ENCODE data around the gene KCNK17. TPM values are rescaled to one million over a fixed set of nuclear protein-coding genes. Genes with fewer than 3 reads are reported as not detected.

KCNK17 gene
- total and polyA plus RNA-seq, 9 of the 15 experiments (the other 6 are each of a cell fraction or from before 2014, with no cell fraction given): not detected

DNA sequence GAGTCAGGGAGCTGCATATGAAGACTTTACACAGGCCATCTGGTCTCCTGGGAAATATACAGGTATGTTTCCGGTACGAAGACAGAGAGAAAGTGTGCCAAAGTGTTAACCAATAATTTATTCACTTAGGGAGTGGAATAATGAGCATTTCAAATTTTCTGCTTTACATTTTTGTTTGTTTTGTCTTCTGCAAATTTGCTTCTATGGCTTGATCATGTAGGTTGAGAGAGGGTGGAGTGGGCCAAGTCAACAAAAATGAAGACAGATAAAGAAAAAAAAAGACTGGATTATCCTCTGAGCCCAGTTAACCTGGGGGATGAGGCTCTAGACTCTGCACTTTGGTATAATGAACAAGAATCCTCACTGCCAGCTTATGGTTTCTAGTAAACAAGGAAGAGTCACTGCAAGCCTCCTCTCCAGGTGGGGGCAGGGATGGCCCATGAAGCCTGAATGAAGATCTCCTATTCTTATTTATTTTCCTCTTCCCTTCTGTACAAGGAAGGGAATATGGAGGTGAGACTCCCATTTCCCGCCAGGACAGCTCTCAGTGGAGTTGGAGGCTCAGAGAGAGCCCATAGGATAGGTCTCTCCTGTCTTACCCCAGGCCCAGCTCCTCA, 37.7 kb downstream of the KCNK17 start (continued):
- TF ChIP-seq, protein P1, sequence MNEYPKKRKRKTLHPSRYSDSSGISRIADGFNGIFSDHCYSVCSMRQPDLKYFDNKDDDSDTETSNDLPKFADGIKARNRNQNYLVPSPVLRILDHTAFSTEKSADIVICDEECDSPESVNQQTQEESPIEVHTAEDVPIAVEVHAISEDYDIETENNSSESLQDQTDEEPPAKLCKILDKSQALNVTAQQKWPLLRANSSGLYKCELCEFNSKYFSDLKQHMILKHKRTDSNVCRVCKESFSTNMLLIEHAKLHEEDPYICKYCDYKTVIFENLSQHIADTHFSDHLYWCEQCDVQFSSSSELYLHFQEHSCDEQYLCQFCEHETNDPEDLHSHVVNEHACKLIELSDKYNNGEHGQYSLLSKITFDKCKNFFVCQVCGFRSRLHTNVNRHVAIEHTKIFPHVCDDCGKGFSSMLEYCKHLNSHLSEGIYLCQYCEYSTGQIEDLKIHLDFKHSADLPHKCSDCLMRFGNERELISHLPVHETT (CRISPR knock-in tag; conservative IDR thresholded peaks at IDR 0.05 in 1 of 2, IDR thresholded peaks at IDR 0.05 in 1 of 2): no peak

DNA sequence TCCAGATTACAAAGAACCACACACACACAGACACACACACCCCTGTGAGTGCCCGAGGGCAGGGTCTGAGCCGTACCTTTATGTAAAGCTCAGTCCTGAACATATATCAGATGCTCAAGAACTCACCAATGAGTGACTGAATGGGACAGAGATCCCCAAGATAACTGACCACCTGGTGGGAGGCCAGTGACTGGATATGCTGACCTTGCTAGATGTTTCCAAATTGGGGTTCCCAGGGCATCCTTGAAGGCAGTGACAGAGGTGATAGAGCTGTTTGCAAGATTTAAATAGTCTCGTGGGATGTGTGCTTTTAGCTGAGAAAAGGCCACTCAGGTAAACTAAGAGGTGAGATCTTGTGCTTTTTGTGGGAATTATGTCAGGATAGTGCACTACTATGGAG, 39.3 kb downstream of the KCNK17 start:
- Histone ChIP-seq H3K9me1 (ENCODE audit: control insufficient read depth, insufficient read depth, low read length) (no peaks in the 10 kb centered on the region), H4K20me1 (replicated peaks; ENCODE audit: control insufficient read depth, insufficient read depth, low read length) (0 out of 2 replicates have a peak, but pooled peaks cover 4% of the 10 kb centered on the region), H2AFZ (ENCODE audit: low read depth, low read length) (no peak overlapping the region), H3K9ac (ENCODE audit: insufficient read depth in 1 of 2, low read depth in 2 of 2, low read length in 2 of 2) (no peak overlapping the region), H3K79me2 (ENCODE audit: control insufficient read depth, insufficient read depth, low read length) (no peaks in the 10 kb centered on the region), H3K4me2 (ENCODE audit: insufficient read depth, low read length) (no peak overlapping the region), H3K27me3 (ENCODE audit: control insufficient read depth in 2 of 2, insufficient read depth in 2 of 2, low read length in 2 of 2) (peaks cover 44 to 56% of the 10 kb centered on the region in 2 experiments), H3K4me3 (no peak overlapping the region), H3K27ac (ENCODE audit: extremely low read depth, low read depth, low read length) (no peak overlapping the region), H3K36me3 (ENCODE audit: control insufficient read depth, insufficient read depth, low read length) (no peaks in the 10 kb centered on the region), H3K9me3 (replicated peaks; ENCODE audit: control insufficient read depth, insufficient read depth, low read depth, low read length) (no peaks in the 10 kb centered on the region), H3K4me1 (replicated peaks in 1 of 2; ENCODE audit: control insufficient read depth in 2 of 2, insufficient read depth in 2 of 2, low read length in 2 of 2) (no peaks in the 10 kb centered on the region)
- in situ Hi-C loops (cut with MboI) (no loop called here), intact Hi-C loops (cut with micrococcal nuclease) (no loop called here)
- TF ChIP-seq ZNF316 (IDR thresholded peaks at IDR 0.05): peak; percentile 22
- TF ChIP-seq, protein P2, sequence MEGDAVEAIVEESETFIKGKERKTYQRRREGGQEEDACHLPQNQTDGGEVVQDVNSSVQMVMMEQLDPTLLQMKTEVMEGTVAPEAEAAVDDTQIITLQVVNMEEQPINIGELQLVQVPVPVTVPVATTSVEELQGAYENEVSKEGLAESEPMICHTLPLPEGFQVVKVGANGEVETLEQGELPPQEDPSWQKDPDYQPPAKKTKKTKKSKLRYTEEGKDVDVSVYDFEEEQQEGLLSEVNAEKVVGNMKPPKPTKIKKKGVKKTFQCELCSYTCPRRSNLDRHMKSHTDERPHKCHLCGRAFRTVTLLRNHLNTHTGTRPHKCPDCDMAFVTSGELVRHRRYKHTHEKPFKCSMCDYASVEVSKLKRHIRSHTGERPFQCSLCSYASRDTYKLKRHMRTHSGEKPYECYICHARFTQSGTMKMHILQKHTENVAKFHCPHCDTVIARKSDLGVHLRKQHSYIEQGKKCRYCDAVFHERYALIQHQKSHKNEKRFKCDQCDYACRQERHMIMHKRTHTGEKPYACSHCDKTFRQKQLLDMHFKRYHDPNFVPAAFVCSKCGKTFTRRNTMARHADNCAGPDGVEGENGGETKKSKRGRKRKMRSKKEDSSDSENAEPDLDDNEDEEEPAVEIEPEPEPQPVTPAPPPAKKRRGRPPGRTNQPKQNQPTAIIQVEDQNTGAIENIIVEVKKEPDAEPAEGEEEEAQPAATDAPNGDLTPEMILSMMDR (IDR thresholded peaks at IDR 0.05 in 2 of 3, conservative IDR thresholded peaks at IDR 0.05 in 1 of 3; ENCODE audit: insufficient read depth in 2 of 3, low read depth in 1 of 3, low read length in 3 of 3): no peak
- peak; percentile 15; the same call in 1 of the 2 replicates for TF ChIP-seq MAFG (tag; conservative IDR thresholded peaks at IDR 0.05)
- ChIA-PET POLR2A (interaction anchor here (0.6 kb wide), 2 partner anchors 14 to 1082 kb away, joined by 3 to 7 read pairs; no protein-coding TSS in a partner anchor), CTCF (ENCODE audit: low intra/inter-chr PET ratio) (no interaction called here)
- ATAC-seq (no peak), DNase-seq (ENCODE audit: extremely low read depth in 1 of 4, low spot score in 3 of 4) (no peak), FAIRE-seq (no peak)
- BruUV-seq (replicated peaks): no TSS peak
- WGBS (ENCODE audit: insufficient coverage, low coverage, missing lambda C conversion rate): 3% methylated on average over 3 of the region's 3 CpGs

Data from K562 (cell line).